Stimulated activated CD4-positive, alpha-beta T cell treated with anti-CD3 and anti-CD28 coated beads, Interleukin-4, amount 100 ng/mL, for 4 hours (primary cell): ENCODE data around the gene HLCS.
"Not testable (repeated sequence)": the region's sequence is repeated elsewhere in the genome, so short reads cannot be mapped to it uniquely, and the experiment has no call there.

ENCODE experiments used
- DNase-seq, 2 experiments: peaks; one replicate each; pipeline ENCODE4 v3.0.0-alpha.2; 2020

Gene HLCS

GRCh38 chr21:36955783-36956182 is 10.7 kb downstream of the HLCS start:
- DNase-seq = no peak

GRCh38 chr21:36952331-36952730 is 14.1 kb downstream of the HLCS start:
- not testable (repeated sequence) for DNase-seq

- DNase-seq = no peak
These were observed 17.0 kb downstream of the HLCS start for GRCh38 chr21:36949171-36950141.

GRCh38 chr21:36948686-36949085 is 17.8 kb downstream of the HLCS start:
- no peak for DNase-seq

GRCh38 chr21:36946949-36947356 is 19.5 kb downstream of the HLCS start:
- DNase-seq = no peak

GRCh38 chr21:36945496-36946138 is 20.9 kb downstream of the HLCS start:
- DNase-seq = no peak

GRCh38 chr21:36936361-36937135 is 29.9 kb downstream of the HLCS start:
- DNase-seq = no peak

GRCh38 chr21:36934864-36935420 is 31.5 kb downstream of the HLCS start:
- no peak for DNase-seq

GRCh38 chr21:36932161-36932816 is 34.2 kb downstream of the HLCS start:
- DNase-seq = no peak

GRCh38 chr21:36929622-36930021 is 36.8 kb downstream of the HLCS start:
- DNase-seq = no peak

- no peak for DNase-seq
These were observed 37.5 kb downstream of the HLCS start for GRCh38 chr21:36928960-36929359.

- peak; percentile 56 to 74 for DNase-seq
These were observed 38.8 kb downstream of the HLCS start for GRCh38 chr21:36927719-36928117.

GRCh38 chr21:36926989-36927718 is 39.3 kb downstream of the HLCS start:
- no peak for DNase-seq

GRCh38 chr21:36923270-36923669 is 43.2 kb downstream of the HLCS start:
- no peak for DNase-seq

GRCh38 chr21:36922861-36923260 is 43.6 kb downstream of the HLCS start:
- no peak for DNase-seq

GRCh38 chr21:36918291-36918690 is 48.2 kb downstream of the HLCS start:
- no peak for DNase-seq

GRCh38 chr21:36917471-36918158 is 48.9 kb downstream of the HLCS start:
- DNase-seq = no peak

GRCh38 chr21:36916718-36917117 is 49.8 kb downstream of the HLCS start:
- DNase-seq = no peak

GRCh38 chr21:36915696-36916245 is 50.7 kb downstream of the HLCS start:
- no peak for DNase-seq

GRCh38 chr21:36915014-36915695 is 51.3 kb downstream of the HLCS start:
- no peak for DNase-seq
